ENCODE results near the gene EHD2.

Gene EHD2

GRCh38 chr19:47716270-47716937, 3.2 kb downstream of the EHD2 start:
- no peak for TF ChIP-seq TCF12 (IDR thresholded peaks at IDR 0.05; ENCODE audit: low read depth)
- TF ChIP-seq TEAD4 (IDR thresholded peaks at IDR 0.05): no peak

- TF ChIP-seq ZBTB7A (IDR thresholded peaks at IDR 0.05; ENCODE audit: low read depth) (no peak), REST (IDR thresholded peaks at IDR 0.05; ENCODE audit: low read depth) (no peak), FOXM1 (IDR thresholded peaks at IDR 0.05; ENCODE audit: borderline replicate concordance, low read depth) (no peak), TCF12 (IDR thresholded peaks at IDR 0.05; ENCODE audit: low read depth) (no peak), MAX (IDR thresholded peaks at IDR 0.05) (no peak), TAF1 (IDR thresholded peaks at IDR 0.05; ENCODE audit: low read depth) (no peak), USF1 (IDR thresholded peaks at IDR 0.05) (no peak), TEAD4 (IDR thresholded peaks at IDR 0.05) (no peak), CEBPB (IDR thresholded peaks at IDR 0.05) (no peak), EP300 (IDR thresholded peaks at IDR 0.05; ENCODE audit: borderline replicate concordance) (no peak), YY1 (IDR thresholded peaks at IDR 0.05; ENCODE audit: low read depth) (no peak), CREB1 (IDR thresholded peaks at IDR 0.05; ENCODE audit: low read depth) (no peak), EGR1 (IDR thresholded peaks at IDR 0.05) (no peak), RAD21 (IDR thresholded peaks at IDR 0.05; ENCODE audit: low read depth) (no peak), NFIC (IDR thresholded peaks at IDR 0.05) (no peak)
Observed at GRCh38 chr19:47719047-47719859, 6.0 kb downstream of the EHD2 start.

- TF ChIP-seq CEBPB (IDR thresholded peaks at IDR 0.05): no peak
- no peak for TF ChIP-seq EGR1 (IDR thresholded peaks at IDR 0.05)
- no peak for TF ChIP-seq YY1 (IDR thresholded peaks at IDR 0.05; ENCODE audit: low read depth)
- no peak for TF ChIP-seq FOXM1 (IDR thresholded peaks at IDR 0.05; ENCODE audit: borderline replicate concordance, low read depth)
- TF ChIP-seq USF1 (IDR thresholded peaks at IDR 0.05): no peak
- TF ChIP-seq ZBTB7A (IDR thresholded peaks at IDR 0.05; ENCODE audit: low read depth): no peak
- no peak for TF ChIP-seq NFIC (IDR thresholded peaks at IDR 0.05)
- TF ChIP-seq REST (IDR thresholded peaks at IDR 0.05; ENCODE audit: low read depth): no peak
- no peak for TF ChIP-seq EP300 (IDR thresholded peaks at IDR 0.05; ENCODE audit: borderline replicate concordance)
- TF ChIP-seq TAF1 (IDR thresholded peaks at IDR 0.05; ENCODE audit: low read depth): no peak
- no peak for TF ChIP-seq RAD21 (IDR thresholded peaks at IDR 0.05; ENCODE audit: low read depth)
Observed at GRCh38 chr19:47720669-47721422, 7.6 kb downstream of the EHD2 start.

- TF ChIP-seq MAX (IDR thresholded peaks at IDR 0.05) (no peak), CEBPB (IDR thresholded peaks at IDR 0.05) (peak; percentile 94)
Observed at GRCh38 chr19:47723581-47723940, 10.3 kb downstream of the EHD2 start.

- TF ChIP-seq REST (IDR thresholded peaks at IDR 0.05; ENCODE audit: low read depth): no peak
- no peak for TF ChIP-seq TEAD4 (IDR thresholded peaks at IDR 0.05)
- no peak for TF ChIP-seq CEBPB (IDR thresholded peaks at IDR 0.05)
- no peak for TF ChIP-seq RAD21 (IDR thresholded peaks at IDR 0.05; ENCODE audit: low read depth)
- no peak for TF ChIP-seq EP300 (IDR thresholded peaks at IDR 0.05; ENCODE audit: borderline replicate concordance)
- no peak for TF ChIP-seq NFIC (IDR thresholded peaks at IDR 0.05)
- TF ChIP-seq TAF1 (IDR thresholded peaks at IDR 0.05; ENCODE audit: low read depth): no peak
- TF ChIP-seq FOXM1 (IDR thresholded peaks at IDR 0.05; ENCODE audit: borderline replicate concordance, low read depth): no peak
- TF ChIP-seq CREB1 (IDR thresholded peaks at IDR 0.05; ENCODE audit: low read depth): no peak
- TF ChIP-seq ZBTB7A (IDR thresholded peaks at IDR 0.05; ENCODE audit: low read depth): no peak
- TF ChIP-seq EGR1 (IDR thresholded peaks at IDR 0.05): no peak
- TF ChIP-seq TCF12 (IDR thresholded peaks at IDR 0.05; ENCODE audit: low read depth): no peak
- no peak for TF ChIP-seq YY1 (IDR thresholded peaks at IDR 0.05; ENCODE audit: low read depth)
- no peak for TF ChIP-seq USF1 (IDR thresholded peaks at IDR 0.05)
- no peak for TF ChIP-seq MAX (IDR thresholded peaks at IDR 0.05)
Observed at GRCh38 chr19:47725759-47726401, 12.7 kb downstream of the EHD2 start.

All from Ishikawa (cell line).